ENCODE measurements around the gene DBNL. TPM values are rescaled to one million over a fixed set of nuclear protein-coding genes. Genes with fewer than 3 reads are reported as not detected.

The DBNL gene
- total RNA-seq, 1 donor from 2014 or later, result 110 TPM

DNA sequence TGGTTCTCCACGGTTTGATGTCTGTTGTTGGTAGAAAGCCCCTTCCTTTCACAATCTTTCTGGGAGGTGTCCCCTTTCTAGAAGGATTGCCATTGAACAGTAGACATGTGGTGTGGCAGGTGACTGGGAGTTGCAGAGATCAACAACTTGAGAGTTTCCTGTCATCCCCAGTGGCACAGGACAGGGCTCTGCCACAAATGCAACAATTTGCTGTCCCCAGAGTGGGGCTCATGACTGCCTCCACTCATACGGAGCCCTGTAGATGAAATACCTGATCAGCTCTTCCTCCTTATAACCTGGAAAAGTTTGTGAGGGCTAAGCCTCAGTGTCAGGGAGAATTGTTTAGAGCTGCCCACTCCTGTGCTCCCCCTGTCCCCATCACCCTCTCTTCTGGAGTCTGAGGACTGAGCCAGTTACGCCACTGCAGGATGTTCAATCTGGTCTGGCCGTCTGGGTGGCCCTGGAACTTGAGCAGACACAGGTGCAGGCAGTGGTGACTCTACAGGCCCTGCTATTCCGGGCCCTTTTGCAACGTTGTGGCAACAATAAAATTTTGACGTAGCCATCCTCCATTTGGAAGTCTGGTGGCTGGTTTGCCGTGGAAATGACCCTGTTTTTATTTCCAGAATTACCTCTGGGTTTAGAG lies 6.5 kb downstream of the DBNL start:
- no peak overlapping the region for H3K4me3 ChIP-seq (ENCODE audit: low read depth, low read length)
- peaks cover 27% of the 10 kb centered on the region for H3K36me3 ChIP-seq (ENCODE audit: control insufficient read depth, insufficient read depth, low read length)
- TF ChIP-seq, protein P1, sequence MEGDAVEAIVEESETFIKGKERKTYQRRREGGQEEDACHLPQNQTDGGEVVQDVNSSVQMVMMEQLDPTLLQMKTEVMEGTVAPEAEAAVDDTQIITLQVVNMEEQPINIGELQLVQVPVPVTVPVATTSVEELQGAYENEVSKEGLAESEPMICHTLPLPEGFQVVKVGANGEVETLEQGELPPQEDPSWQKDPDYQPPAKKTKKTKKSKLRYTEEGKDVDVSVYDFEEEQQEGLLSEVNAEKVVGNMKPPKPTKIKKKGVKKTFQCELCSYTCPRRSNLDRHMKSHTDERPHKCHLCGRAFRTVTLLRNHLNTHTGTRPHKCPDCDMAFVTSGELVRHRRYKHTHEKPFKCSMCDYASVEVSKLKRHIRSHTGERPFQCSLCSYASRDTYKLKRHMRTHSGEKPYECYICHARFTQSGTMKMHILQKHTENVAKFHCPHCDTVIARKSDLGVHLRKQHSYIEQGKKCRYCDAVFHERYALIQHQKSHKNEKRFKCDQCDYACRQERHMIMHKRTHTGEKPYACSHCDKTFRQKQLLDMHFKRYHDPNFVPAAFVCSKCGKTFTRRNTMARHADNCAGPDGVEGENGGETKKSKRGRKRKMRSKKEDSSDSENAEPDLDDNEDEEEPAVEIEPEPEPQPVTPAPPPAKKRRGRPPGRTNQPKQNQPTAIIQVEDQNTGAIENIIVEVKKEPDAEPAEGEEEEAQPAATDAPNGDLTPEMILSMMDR (IDR thresholded peaks at IDR 0.05; ENCODE audit: insufficient read depth, low read length, severe bottlenecking), result no peak
- DNase-seq (ENCODE audit: low read depth), result no peak
- no peak for FAIRE-seq
- no peaks in the 10 kb centered on the region for H3K27me3 ChIP-seq (ENCODE audit: control insufficient read depth, insufficient read depth, low read length)

DNA sequence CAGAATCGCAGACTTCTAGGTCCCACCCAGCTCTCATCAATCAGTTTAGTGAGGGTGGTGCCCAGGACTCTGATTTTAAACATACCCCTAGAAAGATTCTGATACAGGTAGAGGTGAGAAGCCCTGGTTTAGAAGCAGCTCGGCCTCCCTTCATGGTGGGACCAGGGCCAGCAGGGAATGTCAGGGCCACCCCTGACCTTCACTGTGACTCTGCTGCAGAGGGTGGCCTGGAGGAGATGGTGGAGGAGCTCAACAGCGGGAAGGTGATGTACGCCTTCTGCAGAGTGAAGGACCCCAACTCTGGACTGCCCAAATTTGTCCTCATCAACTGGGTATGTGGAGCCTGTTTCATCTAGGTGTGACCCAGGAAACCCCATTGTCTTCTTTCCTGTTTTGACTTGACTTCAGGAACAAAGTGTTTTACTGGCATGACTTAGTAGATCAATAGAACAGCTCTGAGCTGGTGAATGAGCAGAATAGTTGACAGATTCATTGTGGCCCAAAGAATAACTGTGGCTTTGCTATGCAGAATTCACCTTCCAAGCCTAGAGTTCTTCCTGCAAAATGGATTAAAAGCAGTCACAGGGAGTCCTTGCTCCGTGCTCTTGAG lies 7.2 kb downstream of the DBNL start:
- DNase-seq (ENCODE audit: low read depth) (no peak), FAIRE-seq (peak; percentile 81)
- no peak overlapping the region for H3K4me3 ChIP-seq (ENCODE audit: low read depth, low read length)
- peaks cover 27% of the 10 kb centered on the region for H3K36me3 ChIP-seq (ENCODE audit: control insufficient read depth, insufficient read depth, low read length)
- TF ChIP-seq, protein P1 (IDR thresholded peaks at IDR 0.05; ENCODE audit: insufficient read depth, low read length, severe bottlenecking), result no peak
- no peaks in the 10 kb centered on the region for H3K27me3 ChIP-seq (ENCODE audit: control insufficient read depth, insufficient read depth, low read length)

DNA sequence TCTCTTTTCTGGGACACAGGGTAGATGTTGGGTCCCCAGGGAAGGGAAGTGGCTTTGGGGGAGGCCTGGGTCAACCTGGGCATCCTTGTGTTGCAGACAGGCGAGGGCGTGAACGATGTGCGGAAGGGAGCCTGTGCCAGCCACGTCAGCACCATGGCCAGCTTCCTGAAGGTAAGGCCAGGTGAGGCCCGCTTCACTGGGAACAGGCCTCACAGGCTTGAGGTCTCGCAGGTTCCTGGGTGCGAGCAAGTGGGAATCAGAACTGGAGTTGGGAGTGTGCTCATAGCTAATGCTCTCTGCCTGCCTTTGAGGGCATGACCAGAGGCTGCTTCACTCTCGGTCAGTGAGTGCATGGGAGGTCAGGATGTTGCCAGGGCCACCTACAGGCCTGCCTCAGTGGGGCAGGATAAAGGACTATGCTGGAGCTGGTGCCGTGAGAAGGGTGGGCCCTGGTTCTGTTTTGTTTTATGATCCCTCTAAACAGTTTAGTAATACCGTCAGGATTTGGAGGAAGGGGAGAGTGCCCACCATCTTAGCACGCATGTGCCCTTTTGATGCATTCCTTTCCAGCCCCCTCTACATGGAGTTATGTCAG lies 8.4 kb downstream of the DBNL start:
- FAIRE-seq (peak; percentile 28), DNase-seq (ENCODE audit: low read depth) (no peak)
- H3K4me3 ChIP-seq (ENCODE audit: low read depth, low read length), result no peak overlapping the region
- no peaks in the 10 kb centered on the region for H3K27me3 ChIP-seq (ENCODE audit: control insufficient read depth, insufficient read depth, low read length)
- TF ChIP-seq, protein P1 (IDR thresholded peaks at IDR 0.05; ENCODE audit: insufficient read depth, low read length, severe bottlenecking), result no peak
- peaks cover 33% of the 10 kb centered on the region for H3K36me3 ChIP-seq (ENCODE audit: control insufficient read depth, insufficient read depth, low read length)

DNA sequence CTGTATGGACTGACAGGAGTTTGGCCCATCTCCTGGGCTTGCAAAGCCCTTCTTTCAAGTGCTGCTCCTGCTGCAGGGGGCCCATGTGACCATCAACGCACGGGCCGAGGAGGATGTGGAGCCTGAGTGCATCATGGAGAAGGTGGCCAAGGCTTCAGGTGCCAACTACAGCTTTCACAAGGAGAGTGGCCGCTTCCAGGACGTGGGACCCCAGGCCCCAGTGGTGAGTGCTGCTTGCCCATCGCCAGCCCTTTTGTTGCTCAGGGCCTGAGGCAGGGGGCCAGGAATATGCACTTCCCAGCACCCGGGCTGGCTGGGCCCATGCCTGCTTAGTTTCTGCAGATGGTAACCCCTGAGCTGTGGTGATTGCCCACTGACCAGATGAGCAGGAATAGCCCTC lies 12.2 kb downstream of the DBNL start:
- DNase-seq (ENCODE audit: low read depth) (no peak), FAIRE-seq (no peak)
- H3K27me3 ChIP-seq (ENCODE audit: control insufficient read depth, insufficient read depth, low read length), result no peaks in the 10 kb centered on the region
- H3K4me3 ChIP-seq (ENCODE audit: low read depth, low read length), result no peak overlapping the region
- H3K36me3 ChIP-seq (ENCODE audit: control insufficient read depth, insufficient read depth, low read length), result peaks cover 41% of the 10 kb centered on the region
- TF ChIP-seq, protein P1 (IDR thresholded peaks at IDR 0.05; ENCODE audit: insufficient read depth, low read length, severe bottlenecking), result no peak

GRCh38 chr7:44057181-44057848 lies 12.8 kb downstream of the DBNL start:
- DNase-seq (ENCODE audit: low read depth) (no peak), FAIRE-seq (peak; percentile 62)
- H3K27me3 ChIP-seq (ENCODE audit: control insufficient read depth, insufficient read depth, low read length), result no peaks in the 10 kb centered on the region
- H3K4me3 ChIP-seq (ENCODE audit: low read depth, low read length), result no peak overlapping the region
- TF ChIP-seq, protein P1 (IDR thresholded peaks at IDR 0.05; ENCODE audit: insufficient read depth, low read length, severe bottlenecking), result no peak
- H3K36me3 ChIP-seq (ENCODE audit: control insufficient read depth, insufficient read depth, low read length), result peaks cover 39% of the 10 kb centered on the region

Data from bronchial epithelial cell (primary cell).